ENCODE measurements around the gene PIKFYVE.

DNA sequence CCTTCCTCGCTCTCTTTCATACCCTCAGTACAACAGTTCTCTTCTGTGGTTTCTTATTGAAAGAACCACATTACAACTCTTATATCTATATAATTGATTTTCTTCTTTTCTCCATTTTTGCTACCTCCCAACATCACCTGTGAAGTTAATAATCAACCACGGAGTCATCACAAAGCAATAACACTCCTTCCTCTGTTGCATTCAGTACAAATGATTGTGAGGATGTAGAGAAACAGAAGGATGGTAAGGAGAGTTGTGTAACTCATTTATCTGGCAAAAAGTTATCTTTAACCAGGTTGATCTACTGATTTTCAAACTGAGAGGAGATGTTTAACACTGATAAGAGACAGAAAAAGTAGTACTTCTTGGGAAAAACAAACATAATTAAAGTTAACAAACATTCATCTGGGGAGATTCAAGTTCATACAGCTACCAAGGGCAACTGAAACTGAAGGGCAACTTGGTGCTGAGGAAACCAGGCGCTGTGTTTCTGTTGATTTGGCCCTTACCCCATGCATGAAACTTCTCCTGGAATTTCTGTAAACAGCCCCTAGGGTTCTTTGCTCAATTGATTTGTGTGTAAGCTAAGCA lies 25.3 kb upstream of the PIKFYVE start:
- TF ChIP-seq, protein P1, sequence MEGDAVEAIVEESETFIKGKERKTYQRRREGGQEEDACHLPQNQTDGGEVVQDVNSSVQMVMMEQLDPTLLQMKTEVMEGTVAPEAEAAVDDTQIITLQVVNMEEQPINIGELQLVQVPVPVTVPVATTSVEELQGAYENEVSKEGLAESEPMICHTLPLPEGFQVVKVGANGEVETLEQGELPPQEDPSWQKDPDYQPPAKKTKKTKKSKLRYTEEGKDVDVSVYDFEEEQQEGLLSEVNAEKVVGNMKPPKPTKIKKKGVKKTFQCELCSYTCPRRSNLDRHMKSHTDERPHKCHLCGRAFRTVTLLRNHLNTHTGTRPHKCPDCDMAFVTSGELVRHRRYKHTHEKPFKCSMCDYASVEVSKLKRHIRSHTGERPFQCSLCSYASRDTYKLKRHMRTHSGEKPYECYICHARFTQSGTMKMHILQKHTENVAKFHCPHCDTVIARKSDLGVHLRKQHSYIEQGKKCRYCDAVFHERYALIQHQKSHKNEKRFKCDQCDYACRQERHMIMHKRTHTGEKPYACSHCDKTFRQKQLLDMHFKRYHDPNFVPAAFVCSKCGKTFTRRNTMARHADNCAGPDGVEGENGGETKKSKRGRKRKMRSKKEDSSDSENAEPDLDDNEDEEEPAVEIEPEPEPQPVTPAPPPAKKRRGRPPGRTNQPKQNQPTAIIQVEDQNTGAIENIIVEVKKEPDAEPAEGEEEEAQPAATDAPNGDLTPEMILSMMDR (optimal IDR thresholded peaks at IDR 0.05 in 1 of 3, IDR thresholded peaks at IDR 0.05 in 1 of 3, conservative IDR thresholded peaks at IDR 0.05 in 1 of 3; ENCODE audit: extremely low read depth in 1 of 3, insufficient read depth in 2 of 3, low read length in 3 of 3), result no peak
- TF ChIP-seq EZH2 (IDR thresholded peaks at IDR 0.05; ENCODE audit: low read length), result no peak
